Stimulated activated naive B cell treated with anti-CD40 and anti-IgM and Interleukin-4, amounts not matched to agents 10 μg/mL and 1 μg/mL and 100 μg/mL, for 72 hours (primary cell): ENCODE measurements around the gene DCLRE1A.
A peak's percentile ranks its signal among the peaks of the same experiment; 100 is the strongest.

Source experiments
- ATAC-seq, 2 donors: fragments of 150-1000 bp; cut with Tn5 transposase; replicated peaks; 2 replicates each; pipeline ENCODE4 v1.10.0; 2021; ENCODE audit warnings: moderate library complexity in 1 of 2
- DNase-seq: peaks from one replicate; pipeline ENCODE4 v3.0.0; 2021
- H3K27ac Mint-ChIP-seq: one replicate; pipeline ENCODE4 v1.8.0; 2022; ENCODE audit warnings: mild to moderate bottlenecking, mixed read lengths
- H3K27me3 Mint-ChIP-seq, 2 donors: one replicate each; pipeline ENCODE4 v1.8.0; 2022; ENCODE audit warnings: mixed read lengths in 2 of 2
- H3K36me3 Mint-ChIP-seq, 2 donors: one replicate each; pipeline ENCODE4 v1.8.0; 2022; ENCODE audit warnings: mixed read lengths in 2 of 2, mild to moderate bottlenecking in 1 of 2
- H3K4me1 Mint-ChIP-seq, 2 donors: one replicate each; pipeline ENCODE4 v1.8.0; 2022; ENCODE audit warnings: mixed read lengths in 2 of 2, mild to moderate bottlenecking in 1 of 2
- H3K4me3 Mint-ChIP-seq, 2 donors: one replicate each; pipeline ENCODE4 v1.8.0; 2022; ENCODE audit warnings: mild to moderate bottlenecking in 2 of 2, mixed read lengths in 2 of 2, moderate library complexity in 1 of 2
- H3K9me3 Mint-ChIP-seq, 2 donors: one replicate each; pipeline ENCODE4 v1.8.0; 2022; ENCODE audit warnings: mixed read lengths in 2 of 2, mild to moderate bottlenecking in 1 of 2

Gene DCLRE1A

DNA sequence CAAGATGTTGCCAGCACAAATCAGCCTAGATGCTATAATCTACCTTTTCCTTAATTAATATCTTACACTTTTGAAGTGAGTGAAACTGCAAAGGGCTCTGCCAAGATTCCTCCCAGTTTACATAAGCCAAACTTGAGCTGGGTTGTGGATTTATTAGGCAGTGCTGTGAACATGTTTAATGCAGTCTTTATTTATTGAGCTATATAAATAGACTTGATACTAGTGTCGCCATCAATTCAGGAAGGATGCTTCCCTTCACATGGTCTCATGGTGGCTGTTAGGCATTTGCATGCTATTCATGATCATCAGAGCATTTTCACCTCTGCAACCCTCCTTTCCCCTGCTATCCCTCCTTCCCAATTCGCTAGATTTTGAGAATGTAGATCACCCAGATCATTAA is 62.2 kb downstream of the DCLRE1A start:
- H3K4me3 Mint-ChIP-seq, result no peak overlapping the region
- peaks cover 19 to 32% of the 10 kb centered on the region in 2 donors for H3K27me3 Mint-ChIP-seq
- peaks cover 6 to 7% of the 10 kb centered on the region in 2 donors for H3K4me1 Mint-ChIP-seq
- ATAC-seq (no peak), DNase-seq (no peak)
- H3K36me3 Mint-ChIP-seq, result no peaks in the 10 kb centered on the region
- H3K9me3 Mint-ChIP-seq, result peaks cover 0 to 1% of the 10 kb centered on the region in 2 donors
- H3K27ac Mint-ChIP-seq, result no peak overlapping the region

DNA sequence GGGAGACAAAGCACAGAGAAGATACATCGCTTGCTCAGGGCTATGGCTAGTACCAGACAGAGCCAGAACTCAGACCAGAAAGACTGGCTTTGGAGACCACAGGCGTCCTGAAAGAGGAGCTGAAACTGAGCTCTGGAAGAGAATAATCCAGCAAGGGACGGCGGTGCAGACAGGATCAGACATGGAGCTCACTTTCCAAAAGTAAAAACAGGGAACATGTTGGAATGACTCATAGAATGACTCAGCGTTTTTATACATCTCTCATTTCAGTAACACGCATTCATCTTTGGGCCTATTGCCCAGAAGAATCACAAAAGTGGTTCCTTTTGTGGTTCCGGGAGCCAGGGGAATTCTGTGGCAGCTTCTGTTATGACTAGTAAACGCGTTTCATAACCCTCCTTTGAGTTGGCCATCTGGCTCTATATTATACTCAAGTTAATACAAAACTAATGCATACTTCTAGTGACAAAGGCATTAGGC is 65.2 kb downstream of the DCLRE1A start:
- DNase-seq (peak; percentile 16), ATAC-seq (peak; percentile 48 to 74)
- H3K4me1 Mint-ChIP-seq, result peaks cover 6 to 7% of the 10 kb centered on the region in 2 donors
- H3K9me3 Mint-ChIP-seq, result peaks cover 0 to 1% of the 10 kb centered on the region in 2 donors
- H3K36me3 Mint-ChIP-seq, result no peaks in the 10 kb centered on the region
- no peak overlapping the region for H3K27ac Mint-ChIP-seq
- H3K4me3 Mint-ChIP-seq, result no peak overlapping the region
- peaks cover 7 to 16% of the 10 kb centered on the region in 2 donors for H3K27me3 Mint-ChIP-seq
